WERI-Rb-1 (cell line): ENCODE results near the gene CCL15.
A peak's percentile ranks its signal among the peaks of the same experiment; 100 is the strongest.

Experiments used
- DNase-seq: peaks from one replicate; pipeline ENCODE4 v3.0.0-alpha.2; 2020
- H3K27ac ChIP-seq: fragments of 250-450 bp; sonication (Bioruptor Pico); 2 replicates; pipeline ENCODE4 v1.5.1; 2020; ENCODE audit warnings: mild to moderate bottlenecking, moderate library complexity
- H3K27me3 ChIP-seq: fragments of 250-450 bp; sonication (Bioruptor Pico); 2 replicates; pipeline ENCODE4 v1.5.1; 2021; ENCODE audit warnings: mild to moderate bottlenecking, low read depth, moderate library complexity; ENCODE audit not compliant: insufficient read depth, severe bottlenecking
- H3K36me3 ChIP-seq: fragments of 250-450 bp; sonication (Bioruptor Pico); 2 replicates; pipeline ENCODE4 v1.5.1; 2020; ENCODE audit warnings: mild to moderate bottlenecking, moderate library complexity
- H3K4me3 ChIP-seq: 2 replicates; pipeline ENCODE4 v1.5.1; 2011; ENCODE audit warnings: low read depth, mild to moderate bottlenecking, control low read depth, low read length
- H3K9me3 ChIP-seq: fragments of 250-450 bp; sonication (Bioruptor Pico); 2 replicates; pipeline ENCODE4 v1.5.1; 2021; ENCODE audit warnings: mild to moderate bottlenecking, moderate library complexity; ENCODE audit not compliant: severe bottlenecking
- CTCF ChIP-seq: IDR thresholded peaks from 2 replicates; pipeline ENCODE4 v1.5.1; 2011; ENCODE audit warnings: low read depth, mild to moderate bottlenecking, control low read depth, inconsistent platforms, low read length

The CCL15 gene

GRCh38 chr17:35988164-35988563 lies 13.2 kb downstream of the CCL15 start:
- no peak for TF ChIP-seq CTCF

GRCh38 chr17:35986643-35987042 lies 14.7 kb downstream of the CCL15 start, which contains the start of gene CCL14:
Gene CCL14, minus strand, starts transcription at chr17:35986729. Its CDS starts 80 bp downstream, at chr17:35986649.
- TF ChIP-seq CTCF: no peak
- no peak within 1 kb of the TSS for H3K4me3 ChIP-seq
- no peak within 1 kb of the TSS for H3K27ac ChIP-seq
- DNase-seq: no peak
- H3K27me3 ChIP-seq: no peaks in the 10 kb centered on the region
- H3K36me3 ChIP-seq: no peaks in the 10 kb centered on the region
- H3K9me3 ChIP-seq: no peaks in the 10 kb centered on the region

More at GRCh38 chr17:35988164-35988563, 13.2 kb downstream of the CCL15 start:
- H3K27ac ChIP-seq: no peak overlapping the region
- DNase-seq: no peak
- no peaks in the 10 kb centered on the region for H3K9me3 ChIP-seq
- H3K4me3 ChIP-seq: no peak overlapping the region
- H3K27me3 ChIP-seq: no peaks in the 10 kb centered on the region
- no peaks in the 10 kb centered on the region for H3K36me3 ChIP-seq

- Histone ChIP-seq H3K9me3 (no peaks in the 10 kb centered on the region), H3K4me3 (no peak overlapping the region), H3K36me3 (no peaks in the 10 kb centered on the region), H3K27me3 (no peaks in the 10 kb centered on the region), H3K27ac (no peak overlapping the region)
- TF ChIP-seq CTCF: no peak
- DNase-seq: no peak
Measured at GRCh38 chr17:35984140-35984539, 17.2 kb downstream of the CCL15 start.

GRCh38 chr17:35982409-35983191 lies 18.8 kb downstream of the CCL15 start:
- no peak for DNase-seq
- Histone ChIP-seq H3K36me3 (no peaks in the 10 kb centered on the region), H3K9me3 (no peaks in the 10 kb centered on the region), H3K4me3 (no peak overlapping the region), H3K27me3 (no peaks in the 10 kb centered on the region), H3K27ac (no peak overlapping the region)
- TF ChIP-seq CTCF: no peak

GRCh38 chr17:35981908-35982330 lies 19.4 kb downstream of the CCL15 start:
- Histone ChIP-seq H3K4me3 (no peak overlapping the region), H3K27me3 (no peaks in the 10 kb centered on the region), H3K36me3 (no peaks in the 10 kb centered on the region), H3K27ac (no peak overlapping the region), H3K9me3 (no peaks in the 10 kb centered on the region)
- peak; percentile 67 for DNase-seq
- TF ChIP-seq CTCF: peak; percentile 87
